HG03469 (cell line): Measurements from ENCODE around the gene POLR1A.

Experiments used
- ATAC-seq: cut with Tn5 transposase; IDR thresholded peaks from one replicate; pipeline ENCODE4 v1.9.1; 2021; ENCODE audit warnings: mild to moderate bottlenecking, moderate library complexity, moderate number of reproducible peaks; ENCODE audit not compliant: unreplicated experiment

The POLR1A gene

DNA sequence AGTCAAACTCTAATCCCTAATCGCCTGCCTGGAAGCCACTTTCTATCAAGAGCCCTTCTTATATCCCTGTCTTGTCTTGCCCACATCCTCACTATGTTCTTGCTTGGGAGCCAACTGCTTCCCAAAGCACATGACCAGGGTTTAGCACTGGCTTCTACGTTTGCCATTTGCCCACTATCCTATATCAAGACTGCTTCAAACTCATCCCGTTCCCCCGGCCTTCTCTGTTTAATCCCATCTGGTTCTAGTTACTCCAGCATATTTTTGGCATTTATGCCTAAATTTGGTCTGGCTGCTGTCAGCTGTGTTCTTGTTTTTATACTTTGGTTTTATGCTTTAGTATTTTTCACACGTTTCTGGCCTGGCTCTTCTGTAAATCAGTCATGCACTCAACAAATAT is 40.2 kb downstream of the POLR1A start:
- ATAC-seq, result no peak

DNA sequence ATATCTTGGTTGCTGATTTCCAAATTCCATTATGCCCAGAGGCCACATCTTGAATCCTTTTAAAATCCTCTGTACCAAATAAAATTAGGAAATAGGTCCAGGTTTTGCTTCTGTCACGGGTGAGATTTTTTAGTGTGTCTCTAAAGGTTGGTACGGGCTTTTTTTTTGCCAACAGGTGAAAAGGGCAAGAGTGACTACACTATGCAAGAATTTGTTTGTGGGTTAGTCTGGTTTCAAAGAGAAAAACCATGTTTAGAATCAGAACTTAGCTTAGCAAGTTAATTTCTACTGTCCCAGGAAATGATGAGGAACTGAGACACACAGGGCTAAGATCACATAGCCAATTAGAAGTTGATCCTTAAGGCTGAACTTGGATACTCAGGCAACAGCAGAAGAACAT is 41.7 kb downstream of the POLR1A start:
- ATAC-seq, result no peak

DNA sequence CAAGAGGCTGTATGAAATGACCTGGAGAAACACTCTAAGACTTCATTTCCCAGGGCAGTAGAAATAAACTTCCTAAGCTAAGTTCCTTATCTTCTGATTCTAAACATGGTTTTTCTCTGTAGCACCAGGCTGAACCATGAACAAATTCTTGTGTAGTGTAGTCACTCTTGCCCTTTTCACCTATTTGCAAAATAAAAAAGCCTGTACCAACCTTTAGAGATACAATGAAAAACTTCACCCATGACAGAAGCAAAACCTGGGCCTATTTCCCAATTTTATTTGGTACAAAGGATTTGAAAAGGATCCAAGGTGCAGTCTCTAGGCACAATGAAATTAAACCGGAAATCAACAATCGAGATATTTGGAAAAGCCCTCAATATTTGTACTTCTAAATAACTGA is 43.6 kb downstream of the POLR1A start:
- no peak for ATAC-seq

DNA sequence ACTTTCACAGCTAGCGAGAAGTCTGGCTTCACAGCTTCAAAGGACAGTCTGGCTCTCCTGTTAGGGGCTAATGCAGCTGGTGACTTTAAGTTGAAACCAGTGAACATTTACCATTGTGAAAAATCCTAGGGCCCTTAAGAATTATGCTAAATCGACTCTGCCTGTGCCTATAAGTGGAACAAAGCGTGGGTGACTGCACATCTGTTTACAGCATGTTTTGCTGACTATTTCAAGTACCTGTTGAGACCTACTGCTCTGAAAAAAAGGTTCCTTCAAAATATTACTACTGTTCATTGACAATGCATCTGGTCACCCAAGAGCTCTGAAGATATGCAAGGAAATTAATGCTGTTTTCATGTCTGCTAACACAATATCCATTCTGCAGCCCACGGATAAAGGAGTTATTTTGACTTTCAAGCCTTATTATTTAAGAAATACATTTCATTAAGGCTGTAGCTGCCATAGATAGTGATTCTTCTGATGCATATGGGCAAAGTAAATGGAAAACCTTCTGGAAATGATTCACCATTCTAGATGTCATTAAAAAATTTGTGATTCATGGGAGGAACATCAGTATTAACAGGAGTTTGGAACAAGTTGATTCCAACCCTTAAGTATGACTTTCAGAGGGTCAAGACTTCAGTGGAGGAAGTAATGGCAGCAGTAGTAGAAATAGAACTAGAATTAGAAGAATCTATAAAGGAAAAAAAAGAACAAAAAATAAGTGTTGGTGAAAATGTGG is 48.9 kb downstream of the POLR1A start:
- no peak for ATAC-seq

DNA sequence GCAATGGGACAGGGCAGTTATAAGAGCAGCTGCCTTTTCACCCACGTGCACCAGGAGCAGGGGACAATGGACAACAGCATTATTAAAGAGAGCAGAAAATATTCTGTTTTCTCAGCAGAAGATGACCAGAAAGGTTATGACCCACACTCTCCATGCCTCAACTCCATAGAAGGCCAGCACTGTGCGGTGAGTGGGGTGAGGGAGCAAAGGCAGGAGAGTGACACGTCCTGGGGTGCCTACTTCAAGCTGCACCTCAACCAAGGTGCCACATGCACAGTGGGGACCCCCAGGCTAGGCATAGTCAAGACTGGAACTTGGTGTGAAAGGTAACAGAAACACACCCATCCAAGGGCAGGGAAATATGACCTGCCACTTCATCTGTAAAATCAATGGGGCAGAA is 50.4 kb downstream of the POLR1A start:
- ATAC-seq, result no peak

DNA sequence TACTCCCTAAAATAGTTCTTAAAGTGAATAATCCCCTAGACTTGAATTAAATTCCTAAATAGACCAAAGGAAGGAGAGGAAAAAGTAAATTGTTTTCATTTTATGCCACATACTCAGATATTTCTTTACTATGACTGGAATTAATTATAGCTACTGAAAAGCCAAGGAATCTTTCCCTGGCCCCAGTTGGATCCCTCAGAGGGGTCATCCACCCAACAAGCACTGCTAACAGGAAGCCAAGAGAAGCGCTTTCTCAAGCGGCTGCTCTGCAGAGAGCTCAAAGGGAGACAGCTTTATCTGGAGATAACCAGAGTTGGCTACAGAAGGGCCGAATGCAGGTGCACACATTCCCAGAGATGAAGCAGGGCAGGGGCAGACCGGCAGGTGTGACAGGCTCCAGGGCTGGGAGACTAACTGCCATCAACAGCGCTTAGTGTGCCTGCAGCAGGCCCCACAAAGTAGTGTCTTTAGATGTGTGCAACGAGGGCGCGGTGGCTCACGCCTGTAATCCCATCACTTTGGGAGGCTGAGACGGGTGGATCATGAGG is 51.1 kb downstream of the POLR1A start:
- no peak for ATAC-seq

DNA sequence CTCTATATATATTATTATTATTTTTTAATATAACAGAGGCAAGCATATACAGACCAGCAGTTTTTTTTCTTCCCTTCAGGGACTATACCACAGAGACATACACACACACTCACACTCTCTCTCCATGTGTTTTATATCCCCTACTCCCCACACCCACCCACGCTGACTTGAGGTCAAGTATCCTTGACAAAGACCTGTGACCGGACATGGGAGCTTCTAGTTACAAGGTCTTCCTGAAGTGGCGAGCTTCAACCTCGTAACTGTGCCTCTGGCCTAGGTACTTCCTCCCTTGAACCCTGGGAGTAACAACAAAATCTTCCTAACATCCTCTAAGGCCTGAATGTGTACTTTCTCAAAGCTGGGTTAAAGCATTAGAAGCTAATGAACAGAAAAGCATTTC is 52.5 kb downstream of the POLR1A start:
- ATAC-seq, result no peak

DNA sequence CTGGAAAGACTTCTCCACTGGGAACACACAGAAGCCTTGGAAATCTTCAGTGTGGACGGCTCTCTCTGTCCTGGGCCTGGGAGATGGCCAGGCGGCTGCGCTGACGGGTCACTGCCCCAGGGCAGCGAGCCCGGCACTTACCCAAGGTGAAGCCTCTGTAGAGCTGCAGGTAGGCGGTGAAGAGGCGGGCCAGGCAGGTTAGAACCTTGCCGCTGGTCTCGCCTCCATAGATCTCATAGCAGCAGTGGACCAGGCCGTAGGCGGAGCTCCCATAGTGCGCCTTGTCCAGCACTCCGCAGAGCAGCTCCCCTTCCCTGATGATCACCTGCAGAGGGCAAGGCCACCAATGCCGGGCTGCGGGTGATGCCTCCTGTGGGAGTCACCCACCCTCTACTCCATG is 53.0 kb downstream of the POLR1A start:
- ATAC-seq, result no peak

DNA sequence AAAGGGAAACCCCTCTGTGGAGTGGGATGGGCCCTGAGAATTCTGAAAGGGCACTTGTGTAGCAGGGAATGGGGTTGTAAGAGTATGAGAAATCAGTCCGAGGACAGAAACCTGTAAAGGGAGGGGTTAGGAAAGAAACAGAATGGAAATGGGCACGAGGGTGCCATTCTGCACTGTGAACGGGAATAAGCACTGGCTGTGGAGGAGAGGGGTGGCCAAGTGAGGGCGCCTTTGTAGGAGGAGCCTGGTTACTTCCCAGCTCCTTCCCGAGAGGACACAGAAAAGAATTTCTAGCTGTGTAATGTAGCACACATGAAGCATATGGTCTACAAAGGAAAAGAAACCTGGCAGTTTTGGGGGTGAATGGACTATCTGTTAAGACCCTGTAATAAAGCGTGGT is 53.4 kb downstream of the POLR1A start:
- ATAC-seq, result no peak

DNA sequence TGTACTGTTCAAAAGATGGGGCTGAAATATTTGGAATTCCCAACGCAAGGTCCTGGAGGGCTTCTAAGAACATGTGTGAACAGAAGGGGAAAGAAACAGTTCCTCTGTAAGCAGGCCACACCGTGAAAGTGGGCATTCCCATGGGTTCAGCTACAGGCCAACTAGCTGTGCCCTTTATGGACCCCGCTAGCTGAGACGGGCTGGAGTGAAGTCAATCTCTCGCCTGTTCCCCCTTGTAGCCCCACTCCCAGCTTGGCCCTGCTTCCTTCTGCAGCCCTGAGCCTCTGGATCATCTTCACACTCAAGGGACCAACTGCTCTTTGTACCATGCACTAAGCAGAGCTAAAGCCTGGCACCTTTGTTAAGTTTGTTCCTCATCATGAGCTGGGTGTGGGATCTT is 55.4 kb downstream of the POLR1A start:
- ATAC-seq, result no peak

DNA sequence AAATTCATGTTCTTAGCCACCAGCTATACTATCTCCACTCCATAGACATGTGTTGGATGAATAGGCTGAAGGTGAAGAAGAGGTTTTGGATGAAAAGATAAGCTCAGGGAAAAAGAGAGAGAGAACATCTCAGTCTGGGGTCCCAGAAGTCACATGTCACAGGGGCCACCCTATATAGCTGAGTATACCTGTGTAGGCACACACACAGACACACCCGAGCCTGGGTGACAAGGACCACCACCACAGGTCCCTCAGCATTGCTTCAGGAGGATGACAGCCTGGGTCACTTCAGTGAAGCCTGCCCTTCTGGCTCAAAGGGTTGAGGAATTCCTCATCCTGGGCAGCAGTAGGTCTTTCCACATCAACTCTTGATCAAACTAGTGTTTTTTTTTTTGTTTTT is 56.2 kb downstream of the POLR1A start:
- ATAC-seq, result no peak

DNA sequence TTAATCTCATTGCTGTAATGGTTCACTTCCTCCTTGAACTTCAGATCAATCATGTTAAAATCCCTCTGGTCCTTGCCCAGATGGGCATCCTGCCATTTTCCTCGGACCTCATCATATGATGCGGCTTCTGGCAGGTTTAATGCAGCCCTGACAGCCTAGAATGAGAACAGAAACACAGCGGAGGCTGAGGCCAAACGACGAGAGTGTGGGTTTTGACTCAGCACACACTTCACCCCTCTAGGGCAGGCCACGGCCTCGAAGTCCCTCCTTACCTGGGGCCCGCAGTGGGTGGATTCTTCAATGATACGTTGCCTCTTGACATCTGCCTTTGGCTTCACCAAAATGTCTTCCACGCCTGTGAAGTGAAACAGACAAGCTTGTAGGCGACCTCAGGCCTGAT is 56.8 kb downstream of the POLR1A start:
- no peak for ATAC-seq

DNA sequence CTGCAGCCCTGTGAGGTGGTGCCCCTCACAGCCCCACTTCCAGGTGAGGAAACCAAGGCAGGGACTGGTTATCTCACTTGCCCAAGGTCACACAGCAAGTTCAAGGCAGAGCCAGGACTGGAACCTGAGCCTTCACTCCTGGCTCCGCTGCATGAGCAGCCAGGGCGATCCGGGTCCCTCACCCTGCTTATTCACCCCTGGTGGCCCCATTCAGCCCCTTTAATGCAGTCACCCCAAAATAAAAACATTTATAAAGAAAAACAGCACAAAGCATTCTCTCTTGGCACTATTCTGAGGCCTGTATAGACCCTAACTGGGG is 57.3 kb downstream of the POLR1A start:
- ATAC-seq, result no peak

DNA sequence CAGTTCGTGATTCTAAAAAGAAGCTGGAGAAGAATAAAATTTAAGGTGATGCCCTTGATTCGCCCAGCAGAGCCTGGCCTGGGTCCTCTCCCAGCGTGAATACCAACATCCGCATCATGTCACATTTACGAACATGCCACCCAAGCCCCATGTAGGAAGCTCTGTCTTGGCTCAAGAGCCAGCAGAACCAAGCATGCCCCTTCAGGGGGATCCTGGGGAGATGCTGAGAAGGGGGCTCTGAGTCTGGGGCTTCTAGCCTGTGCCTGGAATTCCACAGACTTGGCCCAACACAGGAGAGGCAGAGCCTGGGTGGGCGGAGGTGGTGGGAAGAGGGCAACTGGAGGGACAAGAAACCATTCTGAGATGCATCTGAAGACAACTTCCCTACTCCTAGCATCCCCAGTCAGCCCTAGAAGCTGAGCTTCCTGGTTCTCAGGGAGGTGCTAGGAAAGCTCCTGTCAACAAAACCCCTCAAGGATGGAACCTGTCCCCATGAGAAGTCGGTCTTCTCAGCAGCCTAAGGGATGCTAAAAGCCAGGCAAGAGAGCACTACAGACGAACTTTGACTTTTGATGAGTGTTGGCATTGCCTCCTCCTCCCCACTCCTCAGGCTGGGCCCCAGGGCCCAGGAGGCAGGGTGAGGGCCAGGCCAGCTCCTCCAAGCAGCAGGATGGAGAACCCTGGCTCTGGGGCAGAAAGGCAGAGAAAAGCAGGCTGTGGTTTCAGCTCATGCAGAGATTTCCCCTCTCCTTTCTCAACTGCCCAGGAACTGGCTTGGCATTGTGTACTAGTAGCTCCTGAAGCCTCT is 57.9 kb downstream of the POLR1A start:
- no peak for ATAC-seq

DNA sequence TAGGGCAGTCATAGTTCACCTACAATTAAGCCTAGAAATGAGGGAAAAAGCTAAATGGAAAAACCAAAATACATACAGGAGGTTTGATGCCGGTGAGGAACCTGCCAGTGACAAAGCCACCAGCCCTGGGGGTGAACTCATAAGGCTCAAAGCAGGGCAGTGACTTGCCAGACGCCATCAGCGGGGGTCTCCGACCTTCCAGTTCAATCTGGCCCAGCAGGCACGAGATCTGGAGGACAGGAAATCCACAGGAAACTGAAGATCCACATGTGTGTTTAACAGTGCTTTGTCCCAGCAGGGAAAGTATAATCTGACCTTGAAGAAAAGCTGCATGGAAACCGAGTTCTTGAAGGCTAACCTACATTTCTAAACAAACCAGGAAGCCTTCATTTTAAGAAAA is 60.1 kb downstream of the POLR1A start:
- no peak for ATAC-seq

DNA sequence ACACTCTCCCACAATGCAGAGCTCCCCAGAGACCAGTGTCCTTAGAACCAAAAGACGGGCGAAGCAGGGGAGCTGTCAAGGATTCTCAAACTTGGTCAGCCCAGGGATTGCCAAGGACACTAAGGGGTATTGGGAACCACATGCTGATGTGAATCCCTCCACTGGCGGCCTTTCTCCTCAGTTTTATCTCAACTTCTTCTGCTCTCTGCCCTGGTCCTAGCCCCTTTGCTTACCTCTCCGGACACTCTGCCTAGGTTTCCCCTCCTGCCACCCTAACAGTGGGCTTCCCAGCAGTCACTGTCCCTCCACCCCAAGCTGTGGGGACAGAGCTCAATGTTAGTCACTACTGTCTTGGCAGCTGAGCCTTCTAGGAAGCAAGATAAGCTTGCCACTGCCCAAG is 61.1 kb downstream of the POLR1A start:
- no peak for ATAC-seq

DNA sequence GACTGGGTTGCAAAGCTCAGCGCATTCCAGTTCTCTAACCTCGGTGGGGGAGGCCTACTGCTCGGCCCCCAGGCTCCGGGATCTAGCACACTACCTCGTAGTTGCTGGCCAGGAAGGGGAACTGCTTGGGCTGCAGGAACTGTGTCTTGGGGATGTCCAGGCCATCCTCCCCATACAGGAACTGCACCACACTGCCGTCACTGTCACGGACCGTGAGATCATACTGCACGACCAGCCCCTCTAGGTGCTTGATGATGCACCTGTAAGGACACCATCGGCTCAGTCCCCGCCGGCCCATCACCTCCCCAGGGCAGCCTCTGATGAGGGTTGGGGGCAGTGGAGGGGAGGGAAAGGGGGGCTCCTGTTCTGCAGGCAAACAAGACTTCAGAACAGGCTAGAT is 61.6 kb downstream of the POLR1A start:
- ATAC-seq, result no peak

DNA sequence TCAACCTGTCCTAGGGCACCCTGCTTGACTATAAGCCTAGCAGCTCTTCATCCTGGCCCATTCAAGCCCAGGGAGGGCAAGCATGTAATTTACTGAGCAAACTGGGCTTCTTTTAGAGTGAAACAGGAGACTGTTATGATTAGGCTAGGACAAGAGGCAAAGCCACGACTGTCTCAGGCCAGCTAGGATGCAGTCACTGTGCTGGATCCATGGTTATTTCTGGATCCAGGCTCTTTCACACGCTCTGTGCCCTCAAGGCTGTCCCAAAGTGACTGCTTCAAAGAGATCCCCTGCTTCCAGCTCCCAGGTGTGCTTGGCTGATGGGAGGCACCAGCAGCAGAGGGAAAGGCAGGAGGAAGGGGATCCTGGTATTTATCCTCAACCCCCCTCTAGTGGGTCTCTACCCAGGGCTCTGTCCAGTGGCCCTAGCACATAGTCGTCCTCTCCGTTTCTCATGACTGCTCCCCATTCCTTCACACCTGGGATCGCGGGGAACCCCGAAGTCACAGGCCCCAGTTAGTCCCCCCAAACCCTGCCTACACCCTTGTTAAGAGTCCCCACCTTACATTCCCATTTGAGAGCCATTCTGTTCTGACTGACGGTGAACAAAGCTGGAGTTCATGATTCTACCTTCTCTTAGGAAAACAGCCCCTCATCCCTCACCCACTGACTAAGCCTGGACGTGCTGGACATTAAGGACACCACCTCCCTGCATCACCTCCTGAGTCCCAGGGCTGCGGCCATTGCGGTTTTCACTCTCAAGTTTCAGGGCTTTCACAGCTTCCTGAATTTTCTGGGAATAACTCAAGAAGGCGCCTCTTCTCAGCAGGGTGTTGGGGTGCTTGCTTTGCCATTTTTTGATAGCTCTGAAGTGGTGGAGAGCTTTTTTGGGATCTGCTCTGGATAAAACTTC is 63.2 kb downstream of the POLR1A start:
- ATAC-seq, result no peak

DNA sequence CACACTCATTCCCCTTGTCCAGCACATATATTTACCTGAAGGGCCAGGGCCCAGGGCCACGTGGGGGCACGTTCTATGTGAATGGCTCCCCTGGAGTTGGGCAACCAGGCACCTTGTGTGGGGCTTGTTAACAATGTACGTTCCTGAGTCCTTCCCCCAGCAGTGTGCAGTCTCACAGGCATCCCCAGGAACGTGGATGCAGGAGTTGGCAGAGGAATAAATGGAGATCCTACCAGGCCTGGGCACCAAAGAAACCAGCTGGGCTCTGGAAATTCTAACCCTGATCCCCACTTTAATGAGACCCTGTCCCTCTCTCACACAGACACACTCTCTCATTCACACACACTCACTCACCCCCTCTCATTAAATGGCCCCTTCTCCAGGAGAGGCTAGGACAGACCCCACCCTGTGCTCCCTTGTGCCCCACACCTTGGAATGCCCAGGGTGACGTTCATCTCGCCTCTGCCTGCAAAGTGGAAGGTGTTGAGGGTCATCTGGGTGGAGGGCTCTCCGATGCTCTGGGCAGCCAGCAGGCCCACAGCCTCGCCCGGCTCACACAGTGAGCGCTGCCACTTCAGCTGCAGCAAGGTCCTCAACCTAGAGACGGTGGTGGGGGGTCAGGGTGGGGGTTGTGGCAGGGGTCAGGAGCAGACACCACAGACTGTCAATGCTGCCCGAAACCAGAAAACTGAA is 65.6 kb downstream of the POLR1A start:
- ATAC-seq, result no peak

DNA sequence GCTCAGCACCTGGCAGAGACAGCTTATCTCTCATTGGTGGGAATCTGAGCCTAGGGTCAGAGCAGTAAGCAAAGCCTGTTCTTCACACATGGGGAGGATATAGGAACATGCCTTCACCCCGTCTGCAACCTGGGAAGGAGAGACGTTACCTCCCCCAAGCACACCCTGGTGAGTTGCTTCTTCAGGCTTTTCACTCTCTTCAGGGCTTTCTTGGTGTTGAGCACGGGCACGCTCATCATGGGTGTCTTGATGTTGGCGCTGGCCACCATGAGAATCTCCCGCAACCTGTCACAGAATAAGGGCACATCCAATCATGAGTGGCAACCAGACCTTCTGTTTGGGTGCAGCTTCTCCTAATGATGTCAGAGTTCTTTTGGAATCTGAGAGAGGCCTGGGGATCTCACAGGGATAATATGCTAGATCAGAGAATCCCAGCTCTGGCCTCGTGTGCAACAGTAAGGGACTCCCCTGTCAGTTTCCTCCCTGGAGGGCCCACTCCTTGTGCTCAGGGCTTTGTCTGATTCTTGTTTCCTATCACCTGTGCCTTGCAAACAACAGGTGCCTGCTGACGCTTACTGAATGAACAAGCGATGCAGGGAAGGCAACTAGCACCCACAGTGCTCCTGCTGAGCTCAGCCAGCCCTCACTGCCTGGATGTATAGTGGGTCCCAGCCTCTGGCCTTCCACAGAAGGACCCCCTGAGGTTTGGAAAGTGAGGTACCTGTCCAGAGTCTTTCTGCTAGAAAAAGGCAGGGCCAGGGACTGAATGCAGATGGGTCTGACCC is 66.3 kb downstream of the POLR1A start:
- ATAC-seq, result no peak
